Effector CD8-positive, alpha-beta T cell (primary cell): ENCODE measurements around the gene ULK1.
"Not testable (repeated sequence)": the region's sequence is repeated elsewhere in the genome, so short reads cannot be mapped to it uniquely, and the experiment has no call there.

Experiments
- DNase-seq: peaks from one replicate; lab custom pipeline; 2025; lab: John Stamatoyannopoulos, UW

ULK1 gene

GRCh38 chr12:131861261-131862083 lies 33.0 kb upstream of the ULK1 start:
- DNase-seq, result no peak

DNA sequence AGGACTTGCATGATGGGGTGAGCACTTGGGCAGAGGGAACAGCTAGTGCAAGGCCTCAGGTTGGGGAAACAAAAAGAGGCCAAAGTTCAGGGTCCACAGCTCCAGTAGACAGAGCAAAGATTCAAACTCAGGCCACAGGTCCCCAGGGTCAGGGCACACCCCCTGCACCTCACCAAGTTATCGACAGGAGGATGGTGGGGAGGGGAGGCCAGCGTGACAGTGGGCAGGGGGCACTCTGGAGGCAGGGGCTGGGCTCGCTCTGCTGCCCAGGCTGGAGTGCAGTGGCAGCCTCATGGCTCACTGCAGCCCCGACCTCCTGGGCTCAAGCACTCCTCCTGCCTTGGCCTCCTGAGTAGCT lies 32.4 kb upstream of the ULK1 start:
- no peak for DNase-seq

DNA sequence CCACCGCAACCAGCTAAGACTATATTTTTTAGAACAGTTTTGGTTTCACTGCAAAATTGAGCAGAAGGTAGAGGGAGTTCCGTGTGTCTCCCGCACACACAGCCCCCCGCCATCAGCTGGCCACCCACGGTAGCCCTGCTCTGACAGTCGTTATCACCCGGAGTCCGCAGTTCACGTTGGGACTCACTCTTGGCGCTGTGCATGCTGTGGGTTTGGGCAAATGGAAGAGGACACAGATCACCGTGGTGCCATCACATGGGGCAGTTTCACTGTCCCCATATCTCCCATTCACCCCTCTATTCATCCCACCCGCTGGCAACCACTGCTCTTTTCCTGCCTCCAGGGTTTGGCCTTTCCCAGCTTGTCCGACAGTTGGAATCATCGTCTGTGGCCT lies 31.8 kb upstream of the ULK1 start:
- no peak for DNase-seq

- DNase-seq, result no peak
These were observed 31.3 kb upstream of the ULK1 start for GRCh38 chr12:131862994-131863710.

- no peak for DNase-seq
These were observed 30.6 kb upstream of the ULK1 start for GRCh38 chr12:131863711-131864396.

- no peak for DNase-seq
These were observed 30.0 kb upstream of the ULK1 start for GRCh38 chr12:131864469-131864868.

DNA sequence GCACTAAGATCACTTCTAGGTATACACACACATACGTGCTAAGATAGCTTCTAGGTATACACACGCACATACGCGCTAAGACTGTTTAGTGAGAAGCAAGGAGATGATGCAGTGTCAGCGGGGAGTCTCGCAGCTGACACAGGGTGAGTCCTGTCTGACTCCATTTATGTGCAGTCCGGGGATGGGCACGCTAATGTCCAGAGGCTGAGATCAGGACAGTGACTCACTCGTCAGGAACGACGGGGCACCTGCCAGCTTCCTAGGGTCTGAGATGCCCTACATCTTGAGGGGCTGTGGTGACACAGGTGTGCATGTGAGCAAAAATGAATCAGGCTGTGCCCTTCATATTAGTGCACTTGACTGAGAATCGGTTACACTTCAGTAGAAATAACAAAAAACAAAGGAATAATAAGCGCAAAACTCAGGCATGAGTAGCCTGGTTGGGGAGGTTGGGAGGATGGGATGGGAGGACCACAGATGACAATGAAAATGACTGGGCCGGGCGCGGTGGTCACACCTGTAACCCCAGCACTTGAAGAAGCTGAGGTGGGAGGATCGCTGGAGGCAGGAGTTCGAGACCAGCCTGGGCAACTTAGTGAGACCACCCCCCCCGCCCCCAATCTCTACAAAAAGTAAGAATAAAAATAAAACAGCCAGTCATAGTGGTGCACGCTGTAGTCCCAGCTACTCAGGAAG lies 29.1 kb upstream of the ULK1 start:
- DNase-seq, result no peak

DNA sequence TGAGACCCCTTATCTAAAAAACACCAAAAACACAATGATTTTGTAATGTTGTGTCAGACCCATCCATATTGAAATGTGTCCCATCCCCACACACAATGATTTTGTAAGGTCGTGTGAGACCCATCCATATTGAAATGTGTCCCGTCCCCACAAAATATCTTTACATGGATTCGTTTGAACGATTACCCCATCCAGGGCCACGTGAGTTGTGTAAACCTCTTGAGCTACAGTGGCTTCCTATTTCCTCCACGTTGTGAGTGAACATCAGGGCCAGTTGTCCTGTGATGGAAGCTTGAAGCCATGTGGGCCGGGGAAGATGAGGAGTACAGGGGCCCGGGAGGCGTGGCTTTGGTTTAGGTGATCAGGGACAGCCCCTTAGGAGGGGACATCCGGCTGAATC lies 27.0 kb upstream of the ULK1 start:
- DNase-seq, result no peak

DNA sequence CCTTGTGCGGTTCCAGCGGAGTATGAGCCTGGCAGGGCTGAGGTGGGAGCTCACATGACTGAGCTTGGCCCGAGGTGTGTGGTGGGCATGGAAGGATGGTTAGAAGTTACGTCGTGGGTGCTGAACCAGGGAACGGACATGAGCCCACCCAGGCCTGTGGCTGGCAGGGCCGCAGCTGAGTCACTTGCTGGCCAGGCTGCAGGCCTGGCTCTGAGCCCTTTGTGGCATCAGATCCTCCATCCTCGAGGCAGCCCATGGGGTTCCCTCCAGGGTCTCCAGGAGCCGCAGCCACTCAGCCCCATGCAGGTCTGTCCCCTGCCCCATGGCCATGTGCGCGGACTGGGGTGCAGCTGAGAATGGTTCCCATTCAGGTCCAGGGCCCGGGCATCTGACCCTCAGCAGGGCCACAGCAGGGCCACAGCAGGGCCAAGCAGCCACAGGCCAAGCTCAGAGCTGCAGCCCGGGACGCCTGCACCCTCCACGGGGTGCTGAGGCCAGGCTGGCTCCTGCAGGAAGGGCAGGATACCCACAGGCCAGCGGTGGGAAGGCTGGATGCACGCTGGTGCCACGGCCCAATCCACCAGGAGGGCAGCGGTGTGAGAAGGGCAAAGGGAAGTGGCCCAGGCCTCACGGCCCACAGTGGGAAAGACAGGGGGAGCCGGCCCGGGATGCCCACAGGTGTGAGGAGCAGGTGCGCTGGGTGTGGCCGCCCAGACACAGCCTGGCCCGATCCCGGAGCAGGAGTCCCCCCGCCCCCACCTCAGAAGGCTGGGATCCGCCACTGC lies 26.3 kb upstream of the ULK1 start:
- DNase-seq, result no peak

- DNase-seq, result no peak
These were observed 24.5 kb upstream of the ULK1 start for GRCh38 chr12:131869871-131870418.

- DNase-seq, result no peak
These were observed 22.7 kb upstream of the ULK1 start for GRCh38 chr12:131871677-131872076.

DNA sequence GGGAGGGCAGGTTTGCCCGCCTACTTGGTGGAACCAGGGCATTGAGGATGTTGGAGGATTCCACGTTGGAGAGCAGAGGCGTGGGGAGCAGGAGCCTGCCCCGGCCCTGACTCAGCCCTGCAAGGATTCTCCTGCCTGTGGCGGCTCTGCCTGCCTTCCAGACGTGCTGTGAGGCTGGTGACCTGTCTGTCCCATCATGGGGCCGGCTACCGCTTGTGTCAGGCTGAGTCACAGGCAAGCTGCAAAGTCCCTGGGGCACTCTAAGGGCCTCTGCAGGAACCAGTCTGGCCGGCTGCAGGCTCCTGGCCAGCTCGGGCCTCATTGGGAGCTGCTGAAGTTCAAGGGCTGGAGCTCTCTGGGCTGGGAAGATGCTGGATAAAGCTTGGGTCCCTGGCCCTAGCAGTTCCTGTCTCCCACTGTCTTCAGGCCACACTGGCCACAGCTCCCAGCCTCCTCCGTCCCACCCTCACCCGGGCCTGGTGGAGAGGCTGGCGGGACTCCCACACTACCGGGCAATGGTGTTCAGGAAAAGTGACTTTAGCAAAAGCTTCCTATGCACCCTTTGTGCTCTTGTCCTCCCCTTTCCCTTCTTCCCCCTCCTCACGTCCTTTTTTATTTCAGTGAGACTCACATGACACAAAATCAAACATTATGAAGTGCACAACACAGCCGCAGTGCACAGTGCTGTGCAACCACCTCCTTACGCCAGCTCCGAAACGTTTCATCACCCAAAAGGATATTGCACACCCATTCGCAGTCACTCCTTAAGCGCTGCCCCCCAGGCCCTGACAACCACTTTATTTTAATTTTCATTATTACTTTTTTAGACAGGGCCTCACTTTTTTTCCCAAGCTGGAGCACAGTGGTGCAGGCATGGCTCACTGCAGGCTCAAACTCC lies 22.0 kb upstream of the ULK1 start:
- DNase-seq, result no peak

DNA sequence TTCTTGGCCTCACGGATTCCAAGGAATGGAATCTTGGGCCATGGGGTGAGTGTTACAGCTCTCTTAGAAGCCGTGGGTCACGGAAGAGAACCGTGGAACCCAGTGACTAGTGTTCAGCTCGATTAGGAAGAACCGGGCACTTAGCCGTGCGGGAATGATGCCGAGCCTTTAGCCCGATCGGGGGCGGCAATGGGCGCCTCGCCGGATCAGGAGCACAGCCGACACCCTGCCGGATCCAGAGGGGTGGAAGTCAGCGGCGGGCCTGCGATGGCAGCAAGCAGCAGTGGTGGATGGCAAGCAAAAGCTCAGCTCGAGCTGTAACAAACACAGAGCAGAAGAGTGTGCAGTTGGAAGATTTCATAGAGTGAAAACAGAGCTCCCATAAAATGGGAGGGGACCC lies 21.1 kb upstream of the ULK1 start:
- DNase-seq, result no peak

DNA sequence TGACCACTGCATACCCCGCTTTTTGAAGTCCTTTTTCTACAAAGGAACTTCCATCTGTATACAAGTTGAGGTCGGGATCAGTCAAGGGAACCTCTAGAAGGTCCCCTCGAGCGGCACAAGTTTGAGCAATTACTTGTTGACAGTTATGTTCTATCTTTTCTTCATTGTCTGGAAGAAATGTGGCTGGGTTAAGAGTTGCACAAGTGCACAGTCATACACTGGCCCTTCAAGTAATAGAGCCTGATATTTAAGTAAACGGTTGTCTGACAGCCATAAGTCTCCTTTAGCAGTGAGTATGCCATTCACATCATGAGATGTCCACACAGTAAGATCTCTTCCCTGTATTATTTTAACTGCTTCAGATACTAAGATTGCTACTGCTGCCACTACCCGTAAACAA lies 19.4 kb upstream of the ULK1 start:
- not testable (repeated sequence) for DNase-seq

- DNase-seq, result not testable (repeated sequence)
These were observed 17.2 kb upstream of the ULK1 start for GRCh38 chr12:131877216-131877615.

GRCh38 chr12:131878436-131878835 lies 16.0 kb upstream of the ULK1 start:
- not testable (repeated sequence) for DNase-seq

GRCh38 chr12:131882804-131883520 lies 11.5 kb upstream of the ULK1 start:
- DNase-seq, result no peak

DNA sequence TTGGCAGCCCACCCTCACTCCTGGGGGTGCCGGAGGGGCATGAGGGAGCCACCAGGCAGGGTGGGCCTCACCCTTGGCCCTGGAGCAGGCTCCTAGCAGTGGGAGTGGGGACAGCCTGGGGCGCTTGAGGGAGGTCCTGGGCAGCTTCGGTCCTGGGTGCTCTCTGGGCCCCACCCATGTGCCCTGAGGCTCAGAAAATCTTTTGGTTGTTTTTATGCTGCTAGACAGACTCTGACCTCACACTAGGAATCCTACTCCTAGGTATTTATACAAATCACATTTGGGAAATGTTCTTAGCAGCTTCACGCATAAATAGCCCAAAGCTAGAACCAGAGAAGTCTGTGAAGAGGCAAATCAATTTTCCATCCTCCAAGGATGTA lies 10.9 kb upstream of the ULK1 start:
- no peak for DNase-seq

GRCh38 chr12:131885076-131885475 lies 9.3 kb upstream of the ULK1 start:
- not testable (repeated sequence) for DNase-seq
